GM12864 (cell line): Measurements from ENCODE around the gene RALGPS2.

Source experiments
- DNase-seq: peaks from one replicate; pipeline ENCODE4 v3.0.0-alpha.2; 2011; ENCODE audit warnings: low read depth
- H3K4me3 ChIP-seq: 2 replicates; pipeline ENCODE4 v1.5.1; 2011; ENCODE audit warnings: mild to moderate bottlenecking, low read depth, low read length, control low read depth
- TF ChIP-seq, protein P1 (sequence below): IDR thresholded peaks from 2 replicates; pipeline ENCODE4 v1.5.1; 2011; ENCODE audit warnings: low read depth, mild to moderate bottlenecking, moderate library complexity, low read length, control low read depth, inconsistent platforms; ENCODE audit errors: missing control alignments

Gene RALGPS2

DNA sequence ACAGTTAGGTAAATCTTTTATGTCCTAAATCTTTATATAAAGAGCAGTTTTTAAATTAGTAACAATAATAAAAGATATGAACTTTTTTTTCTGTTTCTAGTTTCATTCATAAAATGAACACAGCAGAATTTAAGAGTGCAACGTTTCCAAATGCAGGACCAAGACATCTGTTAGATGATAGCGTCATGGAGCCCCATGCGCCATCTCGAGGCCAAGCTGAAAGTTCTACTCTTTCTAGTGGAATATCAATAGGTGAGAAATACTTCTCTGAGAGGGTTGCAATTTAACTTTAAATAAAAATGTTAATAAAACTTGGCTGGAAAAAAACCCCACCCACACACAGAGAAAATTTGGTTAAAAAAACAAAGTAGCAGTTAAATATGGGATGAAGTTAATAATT, 160.8 kb downstream of the RALGPS2 start:
- DNase-seq: no peak
- no peak overlapping the region for H3K4me3 ChIP-seq
- TF ChIP-seq, protein P1, sequence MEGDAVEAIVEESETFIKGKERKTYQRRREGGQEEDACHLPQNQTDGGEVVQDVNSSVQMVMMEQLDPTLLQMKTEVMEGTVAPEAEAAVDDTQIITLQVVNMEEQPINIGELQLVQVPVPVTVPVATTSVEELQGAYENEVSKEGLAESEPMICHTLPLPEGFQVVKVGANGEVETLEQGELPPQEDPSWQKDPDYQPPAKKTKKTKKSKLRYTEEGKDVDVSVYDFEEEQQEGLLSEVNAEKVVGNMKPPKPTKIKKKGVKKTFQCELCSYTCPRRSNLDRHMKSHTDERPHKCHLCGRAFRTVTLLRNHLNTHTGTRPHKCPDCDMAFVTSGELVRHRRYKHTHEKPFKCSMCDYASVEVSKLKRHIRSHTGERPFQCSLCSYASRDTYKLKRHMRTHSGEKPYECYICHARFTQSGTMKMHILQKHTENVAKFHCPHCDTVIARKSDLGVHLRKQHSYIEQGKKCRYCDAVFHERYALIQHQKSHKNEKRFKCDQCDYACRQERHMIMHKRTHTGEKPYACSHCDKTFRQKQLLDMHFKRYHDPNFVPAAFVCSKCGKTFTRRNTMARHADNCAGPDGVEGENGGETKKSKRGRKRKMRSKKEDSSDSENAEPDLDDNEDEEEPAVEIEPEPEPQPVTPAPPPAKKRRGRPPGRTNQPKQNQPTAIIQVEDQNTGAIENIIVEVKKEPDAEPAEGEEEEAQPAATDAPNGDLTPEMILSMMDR: no peak

DNA sequence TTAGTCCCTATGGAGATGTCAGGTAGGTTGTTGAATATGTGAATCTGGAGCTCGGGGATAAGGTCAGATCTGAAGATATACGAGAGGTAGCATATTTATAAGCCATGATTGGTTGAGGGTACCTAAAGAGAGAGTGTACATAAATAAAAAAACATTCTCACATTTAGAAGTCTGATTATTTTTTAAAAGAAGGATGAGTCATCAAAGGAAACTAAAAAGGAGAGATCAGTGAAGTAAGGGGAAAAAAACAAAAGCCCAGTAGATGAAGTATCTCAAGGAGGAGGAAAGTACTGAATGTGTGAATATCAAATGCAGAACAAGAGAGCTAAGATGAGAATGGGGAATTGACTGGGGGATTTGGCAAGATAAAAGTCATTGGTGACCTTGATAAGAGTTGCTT, 161.5 kb downstream of the RALGPS2 start:
- DNase-seq: no peak
- TF ChIP-seq, protein P1: no peak

DNA sequence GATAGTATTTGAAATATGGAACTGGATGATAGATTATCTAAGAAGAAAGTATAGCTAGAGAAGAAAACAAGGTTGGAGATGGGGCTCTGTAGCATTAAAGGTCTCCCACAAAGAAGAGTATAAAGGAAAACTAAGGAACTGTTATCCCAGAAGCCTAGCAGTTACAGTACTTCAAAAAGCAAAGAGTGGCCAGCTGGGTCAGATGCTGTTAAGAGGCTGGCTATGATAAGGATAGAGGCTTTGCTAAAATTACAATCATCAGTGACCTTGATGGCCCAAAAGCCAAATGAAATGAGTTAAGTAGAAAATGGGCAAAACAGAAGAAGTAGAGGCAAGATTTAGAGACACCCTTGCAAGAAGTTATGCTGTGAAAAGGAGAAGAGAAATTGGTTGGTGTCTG, 170.9 kb downstream of the RALGPS2 start:
- TF ChIP-seq, protein P1: no peak
- no peak overlapping the region for H3K4me3 ChIP-seq
- DNase-seq: no peak

More for the DNA sequence above, 161.5 kb downstream of the RALGPS2 start:
- H3K4me3 ChIP-seq: no peak overlapping the region

DNA sequence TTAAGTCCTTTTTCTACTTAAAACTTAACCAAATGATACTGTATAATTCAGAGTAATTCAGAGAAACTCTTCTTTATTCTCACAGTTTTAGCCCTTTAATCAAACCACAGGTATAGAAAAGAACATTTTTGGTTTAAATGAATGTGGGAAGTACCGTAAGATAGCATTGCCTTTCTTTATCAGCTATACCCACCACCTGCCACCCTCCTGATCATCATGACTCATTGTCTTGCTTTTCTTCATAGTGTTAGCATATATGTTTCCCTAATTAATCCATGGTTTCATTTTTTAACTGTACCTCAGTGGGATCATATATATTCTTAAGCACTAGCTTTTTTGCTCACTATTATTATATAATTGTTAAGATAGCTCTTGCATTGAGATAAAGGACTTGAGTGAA, 173.4 kb downstream of the RALGPS2 start:
- DNase-seq: no peak
- no peak overlapping the region for H3K4me3 ChIP-seq
- TF ChIP-seq, protein P1: no peak

DNA sequence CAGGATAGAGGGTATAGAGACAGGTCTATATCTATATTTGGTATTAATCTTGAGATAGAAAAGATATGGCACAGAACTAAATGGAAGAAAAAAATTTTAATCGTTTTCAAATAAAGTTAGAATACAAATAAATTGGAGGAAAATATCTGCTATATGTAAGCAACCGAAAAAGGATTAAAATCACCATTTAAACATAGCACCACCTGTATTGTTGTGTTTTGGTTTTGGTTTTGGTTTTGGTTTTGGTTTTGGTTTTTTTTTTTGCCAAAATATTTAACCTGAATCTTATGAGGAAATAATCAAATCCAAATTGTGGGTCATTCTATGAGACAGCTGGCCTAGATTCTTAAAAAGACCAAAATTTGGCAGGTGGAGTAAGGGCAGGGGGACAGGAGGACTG, 174.4 kb downstream of the RALGPS2 start:
- H3K4me3 ChIP-seq: no peak overlapping the region
- TF ChIP-seq, protein P1: no peak
- no peak for DNase-seq

DNA sequence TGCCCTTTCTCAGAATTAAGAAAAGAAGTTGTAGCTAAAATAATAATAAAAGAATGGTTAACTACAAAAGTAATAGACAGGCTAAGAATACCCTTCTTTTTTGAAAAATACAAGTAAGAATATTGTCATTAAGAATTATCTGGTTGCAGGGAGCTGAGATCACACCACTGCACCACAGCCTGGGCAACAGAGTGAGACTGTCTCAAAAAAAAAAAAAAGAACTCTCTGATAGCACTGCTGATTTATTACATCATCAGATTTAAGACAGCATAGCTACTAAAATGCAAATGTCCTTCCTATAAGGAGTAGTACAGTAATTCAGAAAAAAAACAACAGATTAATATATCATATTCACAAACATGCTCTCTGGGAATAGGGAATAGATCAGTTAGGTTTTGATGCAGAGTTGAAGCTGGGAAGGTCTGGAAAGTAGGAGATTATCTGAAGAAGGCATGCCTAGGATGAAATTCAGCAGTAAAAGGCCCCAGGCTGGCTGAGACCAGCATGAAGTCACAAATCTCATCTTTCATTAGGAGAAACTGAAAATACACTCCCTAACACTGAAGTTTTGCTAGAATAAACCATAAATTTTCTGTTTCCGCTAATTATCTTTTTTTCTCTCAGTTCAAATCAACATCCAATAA, 176.6 kb downstream of the RALGPS2 start:
- DNase-seq: no peak
- H3K4me3 ChIP-seq: no peak overlapping the region
- TF ChIP-seq, protein P1: no peak

DNA sequence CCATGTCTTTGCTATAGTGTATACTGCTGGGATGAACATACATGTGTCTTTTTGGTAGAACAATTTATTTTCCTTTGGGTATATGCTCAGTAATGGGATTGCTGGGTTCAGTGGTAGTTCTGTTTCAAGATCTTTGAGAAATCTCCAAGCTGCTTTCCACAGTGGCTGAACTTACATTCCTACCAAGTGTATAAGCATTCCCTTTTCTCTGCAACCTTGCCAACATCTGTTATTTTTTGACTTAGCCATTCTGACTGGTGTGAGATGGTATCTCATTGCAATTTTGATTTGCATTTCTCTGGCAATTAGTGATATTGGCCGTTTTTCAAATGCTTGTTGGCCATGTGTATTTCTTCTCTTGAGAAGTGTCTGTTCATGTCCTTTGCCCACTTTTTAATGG, 183.3 kb downstream of the RALGPS2 start:
- TF ChIP-seq, protein P1: no peak
- H3K4me3 ChIP-seq: no peak overlapping the region
- DNase-seq: no peak
